HG03460 (cell line): ENCODE data around the gene EXOC6B.

Experiments used
- ATAC-seq: cut with Tn5 transposase; IDR thresholded peaks from one replicate; pipeline ENCODE4 v1.9.1; 2021; ENCODE audit not compliant: unreplicated experiment

The EXOC6B gene

GRCh38 chr2:72138921-72139381 lies 686.9 kb downstream of the EXOC6B start:
- ATAC-seq: no peak

- no peak for ATAC-seq
These were observed 687.6 kb downstream of the EXOC6B start for GRCh38 chr2:72138011-72138881.

GRCh38 chr2:72137498-72138010 lies 688.3 kb downstream of the EXOC6B start:
- peak; percentile 75 for ATAC-seq

GRCh38 chr2:72136933-72137497 lies 688.8 kb downstream of the EXOC6B start:
- ATAC-seq: peak; percentile 28

- ATAC-seq: no peak
These were observed 689.5 kb downstream of the EXOC6B start for GRCh38 chr2:72136331-72136730.

- no peak for ATAC-seq
These were observed 689.9 kb downstream of the EXOC6B start for GRCh38 chr2:72135921-72136320.

GRCh38 chr2:72134997-72135800 lies 690.6 kb downstream of the EXOC6B start:
- ATAC-seq: no peak

GRCh38 chr2:72134408-72134996 lies 691.3 kb downstream of the EXOC6B start:
- ATAC-seq: no peak

GRCh38 chr2:72133721-72134407 lies 692.0 kb downstream of the EXOC6B start:
- ATAC-seq: no peak

- no peak for ATAC-seq
These were observed 692.7 kb downstream of the EXOC6B start for GRCh38 chr2:72132981-72133720.

- ATAC-seq: no peak
These were observed 693.7 kb downstream of the EXOC6B start for GRCh38 chr2:72131916-72132841.

GRCh38 chr2:72131371-72131891 lies 694.4 kb downstream of the EXOC6B start:
- no peak for ATAC-seq

- no peak for ATAC-seq
These were observed 695.0 kb downstream of the EXOC6B start for GRCh38 chr2:72130659-72131360.

GRCh38 chr2:72129681-72130340 lies 696.0 kb downstream of the EXOC6B start:
- ATAC-seq: no peak

GRCh38 chr2:72128843-72129227 lies 697.0 kb downstream of the EXOC6B start:
- no peak for ATAC-seq

- ATAC-seq: no peak
These were observed 697.6 kb downstream of the EXOC6B start for GRCh38 chr2:72128059-72128842.
